Vagina (tissue), 2 donors: ENCODE measurements around the gene ADAMTS12.

Experiments used
- POLR2A ChIP-seq, 2 donors: fragments of 450-650 bp; IDR thresholded peaks; one replicate each; pipeline ENCODE4 v1.6.1; 2017; ENCODE audit warnings: antibody characterized with exemption in 2 of 2, mild to moderate bottlenecking in 2 of 2, moderate library complexity in 2 of 2
- TF ChIP-seq, protein P1 (sequence below), 3 experiments: fragments of 450-650 bp in 2 of 3; fragments of 200-600 bp in 1 of 3; sonication (generic) in 1 of 3; IDR thresholded peaks; one replicate each; pipeline ENCODE4 v1.5.1; 2017 to 2019; ENCODE audit warnings: antibody characterized with exemption in 3 of 3, mild to moderate bottlenecking in 2 of 3, moderate library complexity in 2 of 3

- TF ChIP-seq, protein P1, sequence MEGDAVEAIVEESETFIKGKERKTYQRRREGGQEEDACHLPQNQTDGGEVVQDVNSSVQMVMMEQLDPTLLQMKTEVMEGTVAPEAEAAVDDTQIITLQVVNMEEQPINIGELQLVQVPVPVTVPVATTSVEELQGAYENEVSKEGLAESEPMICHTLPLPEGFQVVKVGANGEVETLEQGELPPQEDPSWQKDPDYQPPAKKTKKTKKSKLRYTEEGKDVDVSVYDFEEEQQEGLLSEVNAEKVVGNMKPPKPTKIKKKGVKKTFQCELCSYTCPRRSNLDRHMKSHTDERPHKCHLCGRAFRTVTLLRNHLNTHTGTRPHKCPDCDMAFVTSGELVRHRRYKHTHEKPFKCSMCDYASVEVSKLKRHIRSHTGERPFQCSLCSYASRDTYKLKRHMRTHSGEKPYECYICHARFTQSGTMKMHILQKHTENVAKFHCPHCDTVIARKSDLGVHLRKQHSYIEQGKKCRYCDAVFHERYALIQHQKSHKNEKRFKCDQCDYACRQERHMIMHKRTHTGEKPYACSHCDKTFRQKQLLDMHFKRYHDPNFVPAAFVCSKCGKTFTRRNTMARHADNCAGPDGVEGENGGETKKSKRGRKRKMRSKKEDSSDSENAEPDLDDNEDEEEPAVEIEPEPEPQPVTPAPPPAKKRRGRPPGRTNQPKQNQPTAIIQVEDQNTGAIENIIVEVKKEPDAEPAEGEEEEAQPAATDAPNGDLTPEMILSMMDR (IDR thresholded peaks at IDR 0.05), result no peak
- TF ChIP-seq POLR2A (IDR thresholded peaks at IDR 0.05), result no peak
Observed at GRCh38 chr5:33701251-33701650, 190.5 kb downstream of the ADAMTS12 start.
